Astrocyte of the spinal cord (primary cell): ENCODE results near the gene SERPINA12.

ENCODE experiments used
- DNase-seq: peaks from one replicate; pipeline ENCODE4 v3.0.0; 2011; ENCODE audit warnings: low read depth, low spot score
- H3K4me3 ChIP-seq: 2 replicates; pipeline ENCODE4 v1.5.1; 2011; ENCODE audit warnings: low read depth, mild to moderate bottlenecking, low read length, moderate library complexity
- in situ Hi-C: cut with HindIII; loops from 2 replicates; pipeline ENCODE4 v1.10.0; 2017; ENCODE audit warnings: low sequenced_read_pairs
- TF ChIP-seq, protein P1 (sequence below): IDR thresholded peaks from 2 replicates; pipeline ENCODE4 v1.5.1; 2012; ENCODE audit warnings: low read depth, mild to moderate bottlenecking, low read length, inconsistent platforms

SERPINA12 gene

DNA sequence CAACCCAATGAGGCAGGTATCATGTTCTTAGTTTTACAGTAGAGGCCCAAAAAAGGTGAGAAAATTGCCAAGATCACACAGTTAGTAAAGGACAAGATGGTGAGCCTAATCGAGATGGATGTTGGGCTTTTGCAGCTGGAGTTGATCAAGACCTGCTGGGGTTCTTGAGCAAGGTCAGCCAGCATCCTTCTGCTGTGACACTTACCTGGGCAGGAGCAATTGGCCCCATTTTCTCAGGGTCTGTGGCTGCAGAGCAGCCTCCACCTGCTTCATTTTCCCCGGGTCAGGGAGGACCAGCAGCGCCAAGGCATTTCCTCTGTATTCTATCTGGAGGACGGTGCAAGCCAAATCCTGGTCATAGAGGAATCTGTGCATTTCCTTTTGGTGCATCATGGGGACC is 63.1 kb downstream of the SERPINA12 start:
- in situ Hi-C loops = no loop called here
- H3K4me3 ChIP-seq = no peak overlapping the region
- no peak for DNase-seq
- TF ChIP-seq, protein P1, sequence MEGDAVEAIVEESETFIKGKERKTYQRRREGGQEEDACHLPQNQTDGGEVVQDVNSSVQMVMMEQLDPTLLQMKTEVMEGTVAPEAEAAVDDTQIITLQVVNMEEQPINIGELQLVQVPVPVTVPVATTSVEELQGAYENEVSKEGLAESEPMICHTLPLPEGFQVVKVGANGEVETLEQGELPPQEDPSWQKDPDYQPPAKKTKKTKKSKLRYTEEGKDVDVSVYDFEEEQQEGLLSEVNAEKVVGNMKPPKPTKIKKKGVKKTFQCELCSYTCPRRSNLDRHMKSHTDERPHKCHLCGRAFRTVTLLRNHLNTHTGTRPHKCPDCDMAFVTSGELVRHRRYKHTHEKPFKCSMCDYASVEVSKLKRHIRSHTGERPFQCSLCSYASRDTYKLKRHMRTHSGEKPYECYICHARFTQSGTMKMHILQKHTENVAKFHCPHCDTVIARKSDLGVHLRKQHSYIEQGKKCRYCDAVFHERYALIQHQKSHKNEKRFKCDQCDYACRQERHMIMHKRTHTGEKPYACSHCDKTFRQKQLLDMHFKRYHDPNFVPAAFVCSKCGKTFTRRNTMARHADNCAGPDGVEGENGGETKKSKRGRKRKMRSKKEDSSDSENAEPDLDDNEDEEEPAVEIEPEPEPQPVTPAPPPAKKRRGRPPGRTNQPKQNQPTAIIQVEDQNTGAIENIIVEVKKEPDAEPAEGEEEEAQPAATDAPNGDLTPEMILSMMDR = no peak

DNA sequence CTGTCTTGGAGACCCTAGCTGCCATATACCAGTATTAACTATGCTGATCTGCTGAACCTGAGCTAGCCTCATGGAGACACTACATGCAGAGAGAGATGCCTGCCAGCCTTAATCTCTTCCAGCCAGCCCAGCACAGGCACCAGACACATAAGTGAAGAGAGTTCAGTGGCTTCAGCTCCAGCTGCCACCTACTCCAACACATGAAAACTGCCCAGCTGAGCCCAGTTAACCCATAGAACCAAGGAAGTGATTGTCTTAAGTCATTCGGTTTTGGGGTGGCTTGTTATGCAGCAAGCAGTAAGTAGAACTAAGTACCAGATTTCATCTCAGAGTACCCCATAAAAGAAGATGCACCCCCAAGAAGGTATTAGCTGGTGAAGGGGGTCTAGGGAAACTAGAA is 64.3 kb downstream of the SERPINA12 start:
- no peak for DNase-seq
- in situ Hi-C loops = no loop called here
- TF ChIP-seq, protein P1 = no peak
- no peak overlapping the region for H3K4me3 ChIP-seq

DNA sequence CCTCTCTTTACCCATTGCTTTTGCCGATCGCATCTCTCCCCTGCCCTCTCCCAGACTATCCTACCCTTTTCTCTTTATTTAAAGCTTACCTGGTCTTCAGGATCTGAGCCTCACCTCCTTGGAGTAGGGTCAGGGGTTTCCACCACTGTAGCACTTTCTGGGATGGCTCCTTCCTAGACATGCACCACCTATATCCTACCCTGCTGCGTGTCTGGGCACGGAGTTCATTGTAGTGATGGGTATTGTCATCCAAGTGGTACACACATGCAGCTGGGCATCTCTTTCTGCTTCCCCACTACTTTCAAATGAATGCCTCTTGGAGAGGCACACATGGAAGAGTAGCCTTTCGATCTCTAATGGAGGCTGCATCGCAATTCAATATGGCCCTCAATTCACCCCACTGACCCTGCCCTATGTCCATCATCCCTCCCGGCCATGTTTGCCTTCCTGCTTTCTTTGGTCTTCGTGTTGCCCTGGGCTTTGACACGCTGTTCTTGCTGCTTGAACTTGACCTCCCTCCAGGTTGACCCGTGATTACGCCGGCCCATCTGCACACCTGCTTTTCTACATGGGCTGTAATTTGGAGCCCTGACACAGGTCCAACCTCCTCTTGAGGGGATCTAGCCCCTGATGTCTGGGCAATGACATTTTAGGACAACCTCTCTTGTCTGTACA is 67.6 kb downstream of the SERPINA12 start:
- TF ChIP-seq, protein P1 = no peak
- DNase-seq = no peak
- H3K4me3 ChIP-seq = no peak overlapping the region
- in situ Hi-C loops = no loop called here

DNA sequence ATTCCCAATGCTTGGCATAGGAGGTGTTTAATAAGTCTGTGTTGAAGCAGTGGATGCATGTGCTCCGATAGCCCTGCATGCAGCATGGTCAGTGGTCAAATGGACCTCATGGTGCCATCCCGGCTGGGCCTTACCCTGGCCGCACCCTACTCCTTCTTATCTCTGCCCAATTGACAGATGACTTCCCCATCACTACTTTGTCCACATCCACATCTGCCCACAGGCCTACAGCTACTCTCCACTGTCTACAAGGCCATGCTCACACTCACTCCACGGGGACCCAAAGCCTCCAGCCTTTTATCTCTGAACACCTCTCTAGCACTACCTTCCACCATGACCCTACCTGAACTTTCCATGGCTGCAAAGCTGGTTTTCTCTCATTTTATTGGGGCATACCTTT is 68.1 kb downstream of the SERPINA12 start:
- no peak overlapping the region for H3K4me3 ChIP-seq
- DNase-seq = no peak
- in situ Hi-C loops = no loop called here
- TF ChIP-seq, protein P1 = no peak

DNA sequence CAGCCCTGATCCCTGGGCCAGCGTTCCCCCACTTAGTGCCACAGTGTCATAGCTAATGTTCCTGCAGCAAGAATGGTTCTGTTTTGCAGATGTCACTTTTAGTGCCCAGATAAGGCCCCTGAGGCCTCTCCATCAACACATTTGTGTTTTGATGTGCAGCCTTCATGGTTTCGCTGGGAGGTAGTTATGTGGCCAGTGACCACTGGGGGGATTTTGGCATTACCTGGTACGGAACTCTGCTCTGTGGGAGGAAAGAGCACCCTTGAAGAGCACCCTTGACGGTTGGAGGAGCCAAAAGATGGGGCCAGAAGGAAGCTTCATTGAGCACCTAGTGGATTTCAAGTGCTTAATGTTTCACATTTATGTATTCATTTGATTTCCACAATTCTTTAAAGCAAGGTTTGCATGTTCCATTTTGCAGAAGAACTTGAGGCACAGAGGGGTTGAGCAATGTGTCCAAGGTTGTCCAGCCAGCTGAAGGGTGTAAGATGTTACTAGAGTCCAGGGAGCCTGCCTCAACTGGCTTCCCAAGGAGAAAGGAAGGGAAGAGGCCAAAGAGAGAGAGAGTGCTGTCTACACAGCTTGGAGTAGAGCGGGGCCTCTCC is 69.7 kb downstream of the SERPINA12 start:
- no peak overlapping the region for H3K4me3 ChIP-seq
- in situ Hi-C loops = no loop called here
- TF ChIP-seq, protein P1 = no peak
- no peak for DNase-seq
